ENCODE data around the gene DNAI7. TPM values are rescaled to one million over a fixed set of nuclear protein-coding genes. Genes with fewer than 3 reads are reported as not detected.

DNAI7 gene
- total RNA-seq, 2 donors from 2014 or later, result 1.5 to 1.6 TPM

- H3K4me1 ChIP-seq, result peaks cover 0 to 24% of the 10 kb centered on the region in 2 donors
- H3K4me3 ChIP-seq, result no peak overlapping the region
- no peaks in the 10 kb centered on the region for H3K9me3 ChIP-seq
- DNase-seq (ENCODE audit: low spot score), result no peak
- no peak for TF ChIP-seq CTCF (IDR thresholded peaks at IDR 0.05)
- no peak overlapping the region for H3K27ac ChIP-seq
- no peaks in the 10 kb centered on the region for H3K27me3 ChIP-seq
- H3K36me3 ChIP-seq, result peaks cover 3% of the 10 kb centered on the region
These were observed 5.7 kb upstream of the DNAI7 start for GRCh38 chr12:25200703-25201102.

GRCh38 chr12:25197608-25198007 lies 2.6 kb upstream of the DNAI7 start:
- no peak overlapping the region for H3K27ac ChIP-seq
- peaks cover 0 to 31% of the 10 kb centered on the region in 2 donors for H3K4me1 ChIP-seq
- no peaks in the 10 kb centered on the region for H3K27me3 ChIP-seq
- H3K36me3 ChIP-seq, result no peaks in the 10 kb centered on the region
- no peak for TF ChIP-seq CTCF (IDR thresholded peaks at IDR 0.05)
- no peak overlapping the region for H3K4me3 ChIP-seq
- DNase-seq (ENCODE audit: low spot score), result no peak
- H3K9me3 ChIP-seq, result no peaks in the 10 kb centered on the region

DNA sequence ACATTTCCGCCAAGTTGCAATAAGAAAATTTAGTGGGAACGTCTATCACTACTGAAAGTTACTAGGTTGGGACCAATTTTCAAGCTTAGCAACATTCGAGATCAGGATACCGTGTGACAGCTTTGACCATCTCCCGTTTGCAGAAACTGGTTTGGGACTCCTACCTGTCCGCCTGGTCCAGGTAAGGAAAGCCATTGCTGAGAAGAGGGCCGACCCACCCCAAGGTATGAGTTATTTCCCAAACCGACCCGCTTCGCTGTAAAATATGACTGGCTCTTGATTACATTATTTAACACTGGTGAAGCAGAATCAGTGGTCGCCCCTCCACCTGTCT lies 271 bp downstream of the DNAI7 start:
- no peak for DNase-seq (ENCODE audit: low spot score)
- TF ChIP-seq CTCF (IDR thresholded peaks at IDR 0.05), result no peak
- Histone ChIP-seq H3K9me3 (no peaks in the 10 kb centered on the region), H3K27ac (peak overlapping the region; percentile 88 to 91), H3K4me3 (peak overlapping the region; percentile 57 to 65), H3K36me3 (no peaks in the 10 kb centered on the region), H3K4me1 (peaks cover 0 to 19% of the 10 kb centered on the region in 2 donors), H3K27me3 (no peaks in the 10 kb centered on the region)

- Histone ChIP-seq H3K9me3 (no peaks in the 10 kb centered on the region), H3K4me3 (peak overlapping the region in 1 of 2 donors; percentile 65), H3K4me1 (peaks cover 0 to 19% of the 10 kb centered on the region in 2 donors), H3K36me3 (no peaks in the 10 kb centered on the region), H3K27ac (no peak overlapping the region), H3K27me3 (no peaks in the 10 kb centered on the region)
- TF ChIP-seq CTCF (IDR thresholded peaks at IDR 0.05), result no peak
- no peak for DNase-seq (ENCODE audit: low spot score)
These were observed 746 bp downstream of the DNAI7 start for GRCh38 chr12:25194214-25194613.

DNA sequence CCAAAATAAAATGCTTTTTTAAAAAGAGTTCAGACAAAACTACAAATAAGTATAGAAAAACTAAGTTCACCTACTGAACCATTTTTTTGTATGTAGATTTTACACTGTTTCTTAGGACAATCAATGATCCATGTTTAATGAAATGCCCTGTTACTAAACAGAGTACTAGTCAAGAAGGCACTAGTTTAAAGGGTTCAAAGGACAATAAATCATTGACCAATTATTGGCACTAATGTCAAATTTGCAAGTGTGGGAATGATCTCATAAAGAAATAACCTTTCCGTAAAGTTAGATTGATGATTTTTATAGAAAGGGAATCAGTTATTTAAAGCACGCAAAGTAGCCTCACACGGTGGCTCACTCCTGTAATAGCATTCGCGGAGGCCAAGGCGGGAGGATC lies 4.2 kb downstream of the DNAI7 start:
- Histone ChIP-seq H3K36me3 (no peaks in the 10 kb centered on the region), H3K4me1 (peaks cover 0 to 7% of the 10 kb centered on the region in 2 donors), H3K9me3 (no peaks in the 10 kb centered on the region), H3K4me3 (no peak overlapping the region), H3K27me3 (no peaks in the 10 kb centered on the region), H3K27ac (no peak overlapping the region)
- DNase-seq (ENCODE audit: low spot score), result no peak
- TF ChIP-seq CTCF (IDR thresholded peaks at IDR 0.05), result no peak

DNA sequence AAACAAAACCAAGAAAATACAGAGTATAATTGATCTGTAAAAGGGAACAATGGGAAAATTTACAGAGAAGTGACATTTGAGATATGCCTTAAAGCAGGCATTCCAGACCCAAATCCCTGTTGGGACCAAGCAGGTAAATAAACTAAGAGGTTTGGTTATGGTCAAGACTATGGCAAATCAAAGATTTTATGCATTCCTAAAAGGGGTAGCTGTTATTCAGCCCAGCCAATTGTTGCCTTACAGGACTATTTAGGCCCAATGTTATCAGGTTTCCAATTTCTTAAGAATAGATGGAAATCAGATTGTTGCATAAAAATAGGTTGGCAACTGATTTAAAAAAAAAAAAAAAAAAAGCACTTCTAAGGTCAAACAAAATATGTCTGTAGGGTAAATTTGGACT lies 5.3 kb downstream of the DNAI7 start:
- no peak for DNase-seq (ENCODE audit: low spot score)
- H3K4me1 ChIP-seq, result peaks cover 0 to 6% of the 10 kb centered on the region in 2 donors
- TF ChIP-seq CTCF (IDR thresholded peaks at IDR 0.05), result no peak
- H3K27me3 ChIP-seq, result no peaks in the 10 kb centered on the region
- no peaks in the 10 kb centered on the region for H3K36me3 ChIP-seq
- no peak overlapping the region for H3K27ac ChIP-seq
- no peaks in the 10 kb centered on the region for H3K9me3 ChIP-seq
- H3K4me3 ChIP-seq, result no peak overlapping the region

Measured in right atrium auricular region (tissue), 2 donors.